ENCODE results near the gene PDE4A. TPM values are rescaled to one million over a fixed set of nuclear protein-coding genes. Genes with fewer than 3 reads are reported as not detected.

PDE4A gene
- total and polyA plus RNA-seq, 10 of the 15 experiments (the other 5 are each of a cell fraction or from before 2014, with no cell fraction given), result 0.24 to 13.3 (median 4.9) TPM

DNA sequence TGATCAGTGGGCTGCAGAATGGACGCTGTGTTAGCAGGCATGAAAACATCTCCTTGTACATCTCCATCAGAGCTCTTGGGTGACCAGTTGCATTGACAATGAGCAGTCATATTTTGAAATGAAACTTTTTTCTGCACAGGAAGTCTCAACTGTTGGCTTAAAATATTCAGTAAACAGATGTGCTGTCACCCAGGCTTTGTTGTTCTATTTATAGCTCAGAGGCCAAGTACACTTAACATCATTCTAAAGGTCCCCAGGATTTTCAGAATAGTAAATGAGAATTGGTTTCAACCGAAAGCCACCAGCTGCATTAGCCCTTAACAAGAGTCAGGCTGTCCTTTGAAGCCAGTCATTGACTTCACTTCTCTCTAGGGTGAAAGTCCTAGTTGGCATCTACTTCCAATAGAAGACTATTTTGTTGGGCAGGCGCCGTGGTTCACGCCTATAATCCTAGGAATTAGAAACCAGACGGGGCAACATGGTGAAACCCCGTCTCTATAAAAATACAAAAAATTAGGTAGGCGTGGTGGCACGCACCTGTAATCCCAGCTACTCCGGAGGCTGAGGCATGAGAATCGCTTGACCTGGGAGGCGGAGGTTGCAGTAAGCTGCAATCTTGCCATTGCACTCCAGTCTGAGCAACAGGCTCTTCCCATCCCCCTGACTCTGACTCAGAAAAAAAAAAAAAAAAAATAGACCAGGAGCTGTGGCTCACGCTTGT, 7.9 kb upstream of the PDE4A start (continued):
- TF ChIP-seq SKIL (IDR thresholded peaks at IDR 0.05; ENCODE audit: low read depth, poor library complexity, severe bottlenecking) (peak; percentile 85), TCF3 (IDR thresholded peaks at IDR 0.05; ENCODE audit: borderline replicate concordance, insufficient read depth, low read depth, low read length) (peak; percentile 38; the same call in 1 of the 2 replicates), YBX1 (IDR thresholded peaks at IDR 0.05) (no peak), PML (IDR thresholded peaks at IDR 0.05; ENCODE audit: low read length) (0 out of 2 replicates have a peak, but pooled peaks have one; percentile 73), IRF4 (IDR thresholded peaks at IDR 0.05; ENCODE audit: low read depth, low read length) (peak; percentile 35; the same call in 1 of the 2 replicates), SUPT20H (IDR thresholded peaks at IDR 0.05; ENCODE audit: borderline replicate concordance, control insufficient read depth, low read depth, low read length) (no peak), FOXM1 (IDR thresholded peaks at IDR 0.05; ENCODE audit: low read depth, low read length) (peak; percentile 79), KLF5 (IDR thresholded peaks at IDR 0.05; ENCODE audit: partially characterized antibody) (peak; percentile 50), PAX8 (IDR thresholded peaks at IDR 0.05) (no peak), CREM (IDR thresholded peaks at IDR 0.05; ENCODE audit: low read depth) (peak; percentile 63; the same call in 1 of the 2 replicates), STAT3 (IDR thresholded peaks at IDR 0.05; ENCODE audit: low read depth, low read length) (peak; percentile 59; the same call in 1 of the 2 replicates), BHLHE40 (IDR thresholded peaks at IDR 0.05; ENCODE audit: borderline replicate concordance in 1 of 2, low read depth in 2 of 2, low read length in 1 of 2) (peak in 1 of 2 experiments; percentile 46; a peak in 1 of 4 replicates), SMARCA5 (IDR thresholded peaks at IDR 0.05) (peak; percentile 66; the same call in 1 of the 2 replicates), ZBED1 (IDR thresholded peaks at IDR 0.05; ENCODE audit: borderline replicate concordance) (peak; percentile 84; the same call in 1 of the 2 replicates), NFIC (IDR thresholded peaks at IDR 0.05; ENCODE audit: low read depth, low read length) (peak; percentile 83; the same call in 1 of the 2 replicates), ZNF207 (IDR thresholded peaks at IDR 0.05; ENCODE audit: borderline replicate concordance) (peak; percentile 26; the same call in 1 of the 2 replicates)
- TF ChIP-seq, protein P1, sequence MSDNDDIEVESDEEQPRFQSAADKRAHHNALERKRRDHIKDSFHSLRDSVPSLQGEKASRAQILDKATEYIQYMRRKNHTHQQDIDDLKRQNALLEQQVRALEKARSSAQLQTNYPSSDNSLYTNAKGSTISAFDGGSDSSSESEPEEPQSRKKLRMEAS (IDR thresholded peaks at IDR 0.05; ENCODE audit: low read depth, low read length), result no peak; the same call in 1 of the 2 replicates
- TF ChIP-seq, protein P2, sequence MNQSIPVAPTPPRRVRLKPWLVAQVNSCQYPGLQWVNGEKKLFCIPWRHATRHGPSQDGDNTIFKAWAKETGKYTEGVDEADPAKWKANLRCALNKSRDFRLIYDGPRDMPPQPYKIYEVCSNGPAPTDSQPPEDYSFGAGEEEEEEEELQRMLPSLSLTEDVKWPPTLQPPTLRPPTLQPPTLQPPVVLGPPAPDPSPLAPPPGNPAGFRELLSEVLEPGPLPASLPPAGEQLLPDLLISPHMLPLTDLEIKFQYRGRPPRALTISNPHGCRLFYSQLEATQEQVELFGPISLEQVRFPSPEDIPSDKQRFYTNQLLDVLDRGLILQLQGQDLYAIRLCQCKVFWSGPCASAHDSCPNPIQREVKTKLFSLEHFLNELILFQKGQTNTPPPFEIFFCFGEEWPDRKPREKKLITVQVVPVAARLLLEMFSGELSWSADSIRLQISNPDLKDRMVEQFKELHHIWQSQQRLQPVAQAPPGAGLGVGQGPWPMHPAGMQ (IDR thresholded peaks at IDR 0.05; ENCODE audit: borderline replicate concordance), result no peak
- TF ChIP-seq, protein P3, sequence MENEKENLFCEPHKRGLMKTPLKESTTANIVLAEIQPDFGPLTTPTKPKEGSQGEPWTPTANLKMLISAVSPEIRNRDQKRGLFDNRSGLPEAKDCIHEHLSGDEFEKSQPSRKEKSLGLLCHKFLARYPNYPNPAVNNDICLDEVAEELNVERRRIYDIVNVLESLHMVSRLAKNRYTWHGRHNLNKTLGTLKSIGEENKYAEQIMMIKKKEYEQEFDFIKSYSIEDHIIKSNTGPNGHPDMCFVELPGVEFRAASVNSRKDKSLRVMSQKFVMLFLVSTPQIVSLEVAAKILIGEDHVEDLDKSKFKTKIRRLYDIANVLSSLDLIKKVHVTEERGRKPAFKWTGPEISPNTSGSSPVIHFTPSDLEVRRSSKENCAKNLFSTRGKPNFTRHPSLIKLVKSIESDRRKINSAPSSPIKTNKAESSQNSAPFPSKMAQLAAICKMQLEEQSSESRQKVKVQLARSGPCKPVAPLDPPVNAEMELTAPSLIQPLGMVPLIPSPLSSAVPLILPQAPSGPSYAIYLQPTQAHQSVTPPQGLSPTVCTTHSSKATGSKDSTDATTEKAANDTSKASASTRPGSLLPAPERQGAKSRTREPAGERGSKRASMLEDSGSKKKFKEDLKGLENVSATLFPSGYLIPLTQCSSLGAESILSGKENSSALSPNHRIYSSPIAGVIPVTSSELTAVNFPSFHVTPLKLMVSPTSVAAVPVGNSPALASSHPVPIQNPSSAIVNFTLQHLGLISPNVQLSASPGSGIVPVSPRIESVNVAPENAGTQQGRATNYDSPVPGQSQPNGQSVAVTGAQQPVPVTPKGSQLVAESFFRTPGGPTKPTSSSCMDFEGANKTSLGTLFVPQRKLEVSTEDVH (IDR thresholded peaks at IDR 0.05; ENCODE audit: low read depth, partially characterized antibody), result no peak
- TF ChIP-seq, protein P4, sequence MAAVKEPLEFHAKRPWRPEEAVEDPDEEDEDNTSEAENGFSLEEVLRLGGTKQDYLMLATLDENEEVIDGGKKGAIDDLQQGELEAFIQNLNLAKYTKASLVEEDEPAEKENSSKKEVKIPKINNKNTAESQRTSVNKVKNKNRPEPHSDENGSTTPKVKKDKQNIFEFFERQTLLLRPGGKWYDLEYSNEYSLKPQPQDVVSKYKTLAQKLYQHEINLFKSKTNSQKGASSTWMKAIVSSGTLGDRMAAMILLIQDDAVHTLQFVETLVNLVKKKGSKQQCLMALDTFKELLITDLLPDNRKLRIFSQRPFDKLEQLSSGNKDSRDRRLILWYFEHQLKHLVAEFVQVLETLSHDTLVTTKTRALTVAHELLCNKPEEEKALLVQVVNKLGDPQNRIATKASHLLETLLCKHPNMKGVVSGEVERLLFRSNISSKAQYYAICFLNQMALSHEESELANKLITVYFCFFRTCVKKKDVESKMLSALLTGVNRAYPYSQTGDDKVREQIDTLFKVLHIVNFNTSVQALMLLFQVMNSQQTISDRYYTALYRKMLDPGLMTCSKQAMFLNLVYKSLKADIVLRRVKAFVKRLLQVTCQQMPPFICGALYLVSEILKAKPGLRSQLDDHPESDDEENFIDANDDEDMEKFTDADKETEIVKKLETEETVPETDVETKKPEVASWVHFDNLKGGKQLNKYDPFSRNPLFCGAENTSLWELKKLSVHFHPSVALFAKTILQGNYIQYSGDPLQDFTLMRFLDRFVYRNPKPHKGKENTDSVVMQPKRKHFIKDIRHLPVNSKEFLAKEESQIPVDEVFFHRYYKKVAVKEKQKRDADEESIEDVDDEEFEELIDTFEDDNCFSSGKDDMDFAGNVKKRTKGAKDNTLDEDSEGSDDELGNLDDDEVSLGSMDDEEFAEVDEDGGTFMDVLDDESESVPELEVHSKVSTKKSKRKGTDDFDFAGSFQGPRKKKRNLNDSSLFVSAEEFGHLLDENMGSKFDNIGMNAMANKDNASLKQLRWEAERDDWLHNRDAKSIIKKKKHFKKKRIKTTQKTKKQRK (IDR thresholded peaks at IDR 0.05; ENCODE audit: low read depth, low read length), result no peak

All from GM12878 (cell line).